ENCODE measurements around the gene RBM33.

RBM33 gene

GRCh38 chr7:155680124-155680523, 35.7 kb downstream of the RBM33 start:
- ChIA-PET POLR2A (no interaction called here), CTCF (no interaction called here)
- DNase-seq (ENCODE audit: extremely low spot score), result no peak
- TF ChIP-seq L3MBTL2 (conservative IDR thresholded peaks at IDR 0.05), result no peak
- TF ChIP-seq TARDBP (IDR thresholded peaks at IDR 0.05), result no peak
- TF ChIP-seq ZNF384 (IDR thresholded peaks at IDR 0.05), result no peak
- TF ChIP-seq ARNT (IDR thresholded peaks at IDR 0.05), result no peak
- no peak for TF ChIP-seq SUZ12 (IDR thresholded peaks at IDR 0.05)
- TF ChIP-seq CTBP1 (IDR thresholded peaks at IDR 0.05; ENCODE audit: borderline replicate concordance), result no peak
- TF ChIP-seq LEF1 (IDR thresholded peaks at IDR 0.05; ENCODE audit: borderline replicate concordance), result no peak
- TF ChIP-seq BHLHE40 (IDR thresholded peaks at IDR 0.05; ENCODE audit: borderline replicate concordance), result no peak
- TF ChIP-seq FOXK2 (IDR thresholded peaks at IDR 0.05), result no peak
- TF ChIP-seq SP1 (IDR thresholded peaks at IDR 0.05), result no peak
- no peak for TF ChIP-seq PKNOX1 (IDR thresholded peaks at IDR 0.05)
- TF ChIP-seq NFRKB (IDR thresholded peaks at IDR 0.05), result no peak
- TF ChIP-seq FOXM1 (IDR thresholded peaks at IDR 0.05; ENCODE audit: borderline replicate concordance), result no peak
- no peak for TF ChIP-seq HDGF (IDR thresholded peaks at IDR 0.05; ENCODE audit: borderline replicate concordance)
- no peak for TF ChIP-seq FOXA1 (IDR thresholded peaks at IDR 0.05)
- no peak for TF ChIP-seq ELF4 (IDR thresholded peaks at IDR 0.05)

GRCh38 chr7:155680864-155681263, 36.4 kb downstream of the RBM33 start:
- TF ChIP-seq FOXA1 (IDR thresholded peaks at IDR 0.05) (no peak), BHLHE40 (IDR thresholded peaks at IDR 0.05; ENCODE audit: borderline replicate concordance) (no peak), CTBP1 (IDR thresholded peaks at IDR 0.05; ENCODE audit: borderline replicate concordance) (no peak), TARDBP (IDR thresholded peaks at IDR 0.05) (no peak), NFRKB (IDR thresholded peaks at IDR 0.05) (no peak), LEF1 (IDR thresholded peaks at IDR 0.05; ENCODE audit: borderline replicate concordance) (no peak), FOXM1 (IDR thresholded peaks at IDR 0.05; ENCODE audit: borderline replicate concordance) (no peak), HDGF (IDR thresholded peaks at IDR 0.05; ENCODE audit: borderline replicate concordance) (no peak), PKNOX1 (IDR thresholded peaks at IDR 0.05) (no peak), ELF4 (IDR thresholded peaks at IDR 0.05) (no peak), ZNF384 (IDR thresholded peaks at IDR 0.05) (no peak)
- no peak for DNase-seq (ENCODE audit: extremely low spot score)
- CTCF ChIA-PET, result interaction anchor here (1.0 kb wide), 1 partner anchor 82 kb away, joined by 3 read pairs; no protein-coding TSS in a partner anchor
- POLR2A ChIA-PET, result interaction anchor here (0.8 kb wide), 1 partner anchor 37 kb away, joined by 3 read pairs; the partner anchor contains the start of gene RBM33

GRCh38 chr7:155681663-155682062, 37.2 kb downstream of the RBM33 start:
- DNase-seq (ENCODE audit: extremely low spot score), result no peak
- POLR2A ChIA-PET, result no interaction called here
- TF ChIP-seq SP1 (IDR thresholded peaks at IDR 0.05) (no peak), FOXA1 (IDR thresholded peaks at IDR 0.05) (no peak), NFRKB (IDR thresholded peaks at IDR 0.05) (no peak), FOXK2 (IDR thresholded peaks at IDR 0.05) (no peak), PKNOX1 (IDR thresholded peaks at IDR 0.05) (no peak), ELF4 (IDR thresholded peaks at IDR 0.05) (no peak), HDGF (IDR thresholded peaks at IDR 0.05; ENCODE audit: borderline replicate concordance) (no peak), L3MBTL2 (conservative IDR thresholded peaks at IDR 0.05) (no peak)
- CTCF ChIA-PET, result no interaction called here

GRCh38 chr7:155682484-155682883, 38.0 kb downstream of the RBM33 start:
- ChIA-PET POLR2A (no interaction called here), CTCF (no interaction called here)
- TF ChIP-seq TARDBP (IDR thresholded peaks at IDR 0.05) (no peak), FOXA1 (IDR thresholded peaks at IDR 0.05) (no peak), ZNF384 (IDR thresholded peaks at IDR 0.05) (no peak), SUZ12 (IDR thresholded peaks at IDR 0.05) (no peak), FOXK2 (IDR thresholded peaks at IDR 0.05) (no peak), SP1 (IDR thresholded peaks at IDR 0.05) (no peak), CTBP1 (IDR thresholded peaks at IDR 0.05; ENCODE audit: borderline replicate concordance) (no peak), L3MBTL2 (conservative IDR thresholded peaks at IDR 0.05) (no peak), BHLHE40 (IDR thresholded peaks at IDR 0.05; ENCODE audit: borderline replicate concordance) (no peak), LEF1 (IDR thresholded peaks at IDR 0.05; ENCODE audit: borderline replicate concordance) (no peak)
- no peak for DNase-seq (ENCODE audit: extremely low spot score)

GRCh38 chr7:155683098-155683497, 38.6 kb downstream of the RBM33 start:
- peak; percentile 58 for TF ChIP-seq PKNOX1 (IDR thresholded peaks at IDR 0.05)
- no peak for TF ChIP-seq FOXK2 (IDR thresholded peaks at IDR 0.05)
- TF ChIP-seq LEF1 (IDR thresholded peaks at IDR 0.05; ENCODE audit: borderline replicate concordance), result no peak
- TF ChIP-seq ZNF384 (IDR thresholded peaks at IDR 0.05), result no peak
- TF ChIP-seq CTBP1 (IDR thresholded peaks at IDR 0.05; ENCODE audit: borderline replicate concordance), result no peak
- ChIA-PET CTCF (no interaction called here), POLR2A (no interaction called here)
- no peak for DNase-seq (ENCODE audit: extremely low spot score)

- no peak for TF ChIP-seq SUZ12 (IDR thresholded peaks at IDR 0.05)
- no peak for TF ChIP-seq ZNF384 (IDR thresholded peaks at IDR 0.05)
- TF ChIP-seq PKNOX1 (IDR thresholded peaks at IDR 0.05), result no peak
- TF ChIP-seq TARDBP (IDR thresholded peaks at IDR 0.05), result no peak
- TF ChIP-seq ARNT (IDR thresholded peaks at IDR 0.05), result no peak
- TF ChIP-seq LEF1 (IDR thresholded peaks at IDR 0.05; ENCODE audit: borderline replicate concordance), result no peak
- TF ChIP-seq SP1 (IDR thresholded peaks at IDR 0.05), result no peak
- no peak for TF ChIP-seq L3MBTL2 (conservative IDR thresholded peaks at IDR 0.05)
- no peak for TF ChIP-seq FOXK2 (IDR thresholded peaks at IDR 0.05)
- ChIA-PET CTCF (no interaction called here), POLR2A (no interaction called here)
- no peak for DNase-seq (ENCODE audit: extremely low spot score)
Measured at GRCh38 chr7:155683714-155684113, 39.3 kb downstream of the RBM33 start.
